Adrenal gland (tissue), 12 donors: ENCODE results near the gene ARL3. TPM values are rescaled to one million over a fixed set of nuclear protein-coding genes. Genes with fewer than 3 reads are reported as not detected.
"Not testable (repeated sequence)": the region's sequence is repeated elsewhere in the genome, so short reads cannot be mapped to it uniquely, and the experiment has no call there.

Experiments
- DNase-seq, 7 donors: peaks; one replicate each; pipeline ENCODE4 v3.0.0-alpha.2; 2019 to 2020
- H3K27ac ChIP-seq, 5 donors: fragments of 200-600 bp; sonication (generic) in 4 of 5; 1 replicate in 3 of 5; 2 replicates in 2 of 5; pipeline versions ENCODE4 v1.5.1 to v1.8.0; 2016 to 2020; ENCODE audit warnings: mild to moderate bottlenecking in 1 of 5
- H3K27me3 ChIP-seq: fragments of 200-600 bp; 2 replicates; pipeline ENCODE4 v1.8.0; 2021
- H3K36me3 ChIP-seq, 2 donors: fragments of 200-600 bp; replicated peaks in 1 of 2; 1 replicate in 1 of 2; 2 replicates in 1 of 2; pipeline versions ENCODE4 v1.5.1 to v1.8.0; 2018 to 2022
- H3K4me1 ChIP-seq, 2 donors: fragments of 200-600 bp; replicated peaks in 1 of 2; 1 replicate in 1 of 2; 2 replicates in 1 of 2; pipeline versions ENCODE4 v1.5.1 to v1.8.0; 2018 to 2021
- H3K4me3 ChIP-seq, 4 donors: fragments of 200-600 bp; sonication (generic) in 3 of 4; one replicate each; pipeline ENCODE4 v1.5.1; 2016 to 2018
- H3K9me3 ChIP-seq, 3 donors: fragments of 200-600 bp; sonication (generic) in 1 of 3; replicated peaks in 1 of 3; 1 replicate in 2 of 3; 2 replicates in 1 of 3; pipeline versions ENCODE4 v1.5.1 to v1.8.0; 2016 to 2021
- CTCF ChIP-seq, 6 experiments: fragments of 450-650 bp in 4 of 6; fragments of 200-600 bp in 2 of 6; sonication (generic) in 1 of 6; IDR thresholded peaks; 1 replicate in 5 of 6; 2 replicates in 1 of 6; pipeline versions ENCODE4 v1.5.1 to v1.8.0; 2016 to 2021; ENCODE audit warnings: antibody characterized with exemption in 6 of 6, mild to moderate bottlenecking in 2 of 6, moderate library complexity in 1 of 6
- POLR2A ChIP-seq, 2 donors: fragments of 450-650 bp; IDR thresholded peaks; one replicate each; pipeline ENCODE4 v1.6.1; 2017; ENCODE audit warnings: antibody characterized with exemption in 2 of 2, mild to moderate bottlenecking in 2 of 2, moderate library complexity in 1 of 2
- WGBS, 4 donors: extraction: QIAGEN DNeasy Blood & Tissue Kit in 2 of 4; methylation state at CpG; one replicate each; pipeline versions ENCODE4 v1.1.5 to v1.1.7; 2013 to 2017; 5-methylcytosine and 5-hydroxymethylcytosine counted together
- intact Hi-C, 2 donors: fragments of 100-400 bp; cut with DNase I; formaldehyde crosslinking; loops; one replicate each; pipeline versions ENCODE4 v1.14.1 to v1.15.0; 2022 to 2023
- polyA plus RNA-seq, 3 donors: library from polyadenylated mRNA; stranded (reverse); fragments of 200-250 nt in 2 of 3; fragments of 350-450 nt in 1 of 3; fragmentation: Illumina TruSeq in 1 of 3; extraction: RNeasy Lipid Tissue Mini Kit (QIAGEN cat#74804) in 1 of 3; gene quantifications; one replicate each; pipeline ENCODE4 v1.2.3, GENCODE V29; 2013 to 2014
- total RNA-seq, 9 donors: library from RNA; depleted of rRNA in 4 of 9; stranded (reverse); fragments of >200 nt in 4 of 9; fragments of 120-200 nt in 1 of 9; fragmentation: NEBNext Ultra II Directional in 1 of 9; extraction: Animal tissue kit (Norgen Biotek cat#: 25700) in 1 of 9; gene quantifications; one replicate each; pipeline versions ENCODE4 v1.1.0 to v1.2.4, GENCODE V29; 2013 to 2023
- donor health status: healthy with polysubstance abuse.
- donor health status: Bipolar disorder and iron deficiency.
- donor health status: DM: yes; HTN: yes; CAD: no.
- donor health status: DM: no; HTN: no; CAD: no.
- donor health status: DM: no; HTN: no; CAD: no.
- donor health status: DM: yes; HTN: yes; CAD: no.

Gene ARL3
- total and polyA plus RNA-seq, 12 donors = 4.8 to 20.5 (median 8.8) TPM

- no peak overlapping the region for H3K4me3 ChIP-seq
- DNase-seq = no peak
- 95 to 100% (median 97%) methylated on average over 3 of the region's 3 CpGs for WGBS, 4 donors
- H3K27ac ChIP-seq = no peak overlapping the region
- H3K27me3 ChIP-seq = no peaks in the 10 kb centered on the region
- H3K36me3 ChIP-seq = peaks cover 0 to 8% of the 10 kb centered on the region in 2 donors
- intact Hi-C loops = no loop called here
- no peaks in the 10 kb centered on the region for H3K9me3 ChIP-seq
- no peaks in the 10 kb centered on the region for H3K4me1 ChIP-seq
- no peak for TF ChIP-seq CTCF (IDR thresholded peaks at IDR 0.05)
- no peak for TF ChIP-seq POLR2A (IDR thresholded peaks at IDR 0.05)
These were observed 17.5 kb downstream of the ARL3 start for GRCh38 chr10:102696736-102697135.

GRCh38 chr10:102695401-102695800 is 18.8 kb downstream of the ARL3 start:
- H3K9me3 ChIP-seq, H3K4me1 ChIP-seq, H3K36me3 ChIP-seq, H3K27ac ChIP-seq, H3K27me3 ChIP-seq, DNase-seq, intact Hi-C loops, H3K4me3 ChIP-seq: not testable (repeated sequence)
- 86 to 98% (median 96%) methylated on average over 10 of the region's 10 CpGs for WGBS, 4 donors

- WGBS, 4 donors = 83 to 89% (median 86%) methylated on average over 7 to 8 of the region's 8 CpGs
- Histone ChIP-seq H3K4me3 (no peak overlapping the region), H3K27ac (no peak overlapping the region), H3K9me3 (no peaks in the 10 kb centered on the region), H3K36me3 (no peaks in the 10 kb centered on the region), H3K4me1 (no peaks in the 10 kb centered on the region), H3K27me3 (no peaks in the 10 kb centered on the region)
- TF ChIP-seq CTCF (IDR thresholded peaks at IDR 0.05) = no peak
- DNase-seq = no peak
- intact Hi-C loops = no loop called here
These were observed 22.7 kb downstream of the ARL3 start for GRCh38 chr10:102691285-102692066.

GRCh38 chr10:102683736-102684135 is 30.5 kb downstream of the ARL3 start:
- Histone ChIP-seq H3K4me1 (peaks cover 0 to 7% of the 10 kb centered on the region in 2 donors), H3K4me3 (no peak overlapping the region), H3K27ac (no peak overlapping the region), H3K9me3 (no peaks in the 10 kb centered on the region), H3K27me3 (no peaks in the 10 kb centered on the region), H3K36me3 (peaks cover 0 to 7% of the 10 kb centered on the region in 2 donors)
- 64 to 75% (median 66%) methylated on average over 5 of the region's 5 CpGs for WGBS, 4 donors
- TF ChIP-seq CTCF (IDR thresholded peaks at IDR 0.05) = no peak
- no peak for TF ChIP-seq POLR2A (IDR thresholded peaks at IDR 0.05)
- intact Hi-C loops = no loop called here
- DNase-seq = no peak

GRCh38 chr10:102682981-102683380 is 31.2 kb downstream of the ARL3 start:
- peaks cover 0 to 15% of the 10 kb centered on the region in 2 donors for H3K4me1 ChIP-seq
- DNase-seq = no peak
- H3K9me3 ChIP-seq = no peaks in the 10 kb centered on the region
- WGBS, 4 donors = 81 to 92% (median 85%) methylated on average over 4 of the region's 4 CpGs
- no peak overlapping the region for H3K4me3 ChIP-seq
- peaks cover 0 to 7% of the 10 kb centered on the region in 2 donors for H3K36me3 ChIP-seq
- TF ChIP-seq CTCF (IDR thresholded peaks at IDR 0.05) = no peak
- no peak for TF ChIP-seq POLR2A (IDR thresholded peaks at IDR 0.05)
- intact Hi-C loops = no loop called here
- no peak overlapping the region for H3K27ac ChIP-seq
- no peaks in the 10 kb centered on the region for H3K27me3 ChIP-seq
